ENCODE results near the gene CRMP1. TPM values are rescaled to one million over a fixed set of nuclear protein-coding genes. Genes with fewer than 3 reads are reported as not detected.

The CRMP1 gene
- total RNA-seq, 1 experiment from 2014 or later: 106 TPM

- Histone ChIP-seq H3K4me3 (ENCODE audit: insufficient read depth, low read depth, low read length) (no peak overlapping the region), H3K27me3 (ENCODE audit: control insufficient read depth, insufficient read depth, low read length) (no peaks in the 10 kb centered on the region), H3K36me3 (replicated peaks; ENCODE audit: control insufficient read depth, insufficient read depth, low read length) (peaks cover 3% of the 10 kb centered on the region)
- no peak for DNase-seq
These were observed 109.4 kb downstream of the CRMP1 start for GRCh38 chr4:5783486-5783885.

DNA sequence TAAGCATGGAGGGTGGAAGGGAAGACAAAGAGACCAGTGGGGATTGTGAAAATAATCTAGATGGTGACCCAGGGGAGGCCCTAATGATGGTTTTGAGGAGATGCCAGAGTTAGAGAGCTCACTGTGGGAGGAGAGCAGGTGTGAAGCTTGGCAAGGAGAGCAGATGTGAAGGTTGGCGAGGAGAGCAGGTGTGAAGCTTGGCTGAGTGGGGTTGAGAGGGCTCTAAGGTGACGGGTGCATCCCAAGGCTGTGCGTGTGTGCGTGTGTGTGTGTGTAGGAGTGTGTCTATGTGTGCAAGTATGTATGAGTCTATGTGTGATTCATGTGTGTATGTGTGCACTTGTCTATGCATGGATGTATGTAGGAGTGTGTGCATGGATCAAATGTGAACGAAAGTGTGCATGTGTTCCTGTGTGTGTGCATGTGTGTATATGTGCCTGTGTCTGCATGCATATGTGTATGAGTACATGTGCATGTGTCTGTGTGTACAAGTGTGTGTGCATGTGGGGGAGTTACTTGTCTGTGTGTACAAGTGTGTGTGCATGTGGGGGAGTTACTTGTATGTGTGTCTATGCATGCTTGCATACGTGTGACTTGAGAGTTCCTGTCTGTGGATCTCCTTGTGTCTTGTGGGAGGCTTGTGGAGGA is 109.9 kb downstream of the CRMP1 start:
- DNase-seq: no peak
- no peaks in the 10 kb centered on the region for H3K27me3 ChIP-seq (ENCODE audit: control insufficient read depth, insufficient read depth, low read length)

DNA sequence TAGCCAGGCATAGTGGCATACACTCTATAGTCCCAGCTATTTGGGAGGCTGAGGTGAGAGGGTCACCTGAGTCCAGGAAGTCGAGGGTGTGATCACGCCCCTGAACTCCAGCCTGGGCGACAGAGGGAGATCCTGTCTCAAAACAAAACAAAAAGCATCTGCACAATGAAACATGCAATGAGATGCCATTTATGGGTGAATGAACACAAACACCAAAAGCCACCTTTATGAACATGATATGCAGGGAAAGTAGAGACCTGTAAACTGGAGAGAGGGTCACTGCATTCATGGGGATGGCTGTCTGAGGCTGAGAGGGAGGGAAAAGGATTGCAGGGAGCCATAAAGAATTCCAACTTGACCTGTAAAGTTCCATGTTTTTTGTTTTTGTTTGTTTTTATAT is 111.2 kb downstream of the CRMP1 start:
- H3K4me3 ChIP-seq (ENCODE audit: insufficient read depth, low read depth, low read length): no peak overlapping the region
- peaks cover 2% of the 10 kb centered on the region for H3K36me3 ChIP-seq (replicated peaks; ENCODE audit: control insufficient read depth, insufficient read depth, low read length)
- no peaks in the 10 kb centered on the region for H3K27me3 ChIP-seq (ENCODE audit: control insufficient read depth, insufficient read depth, low read length)
- no peak for DNase-seq

More for the DNA sequence above, 109.9 kb downstream of the CRMP1 start:
- peaks cover 3% of the 10 kb centered on the region for H3K36me3 ChIP-seq (replicated peaks; ENCODE audit: control insufficient read depth, insufficient read depth, low read length)
- no peak overlapping the region for H3K4me3 ChIP-seq (ENCODE audit: insufficient read depth, low read depth, low read length)

DNA sequence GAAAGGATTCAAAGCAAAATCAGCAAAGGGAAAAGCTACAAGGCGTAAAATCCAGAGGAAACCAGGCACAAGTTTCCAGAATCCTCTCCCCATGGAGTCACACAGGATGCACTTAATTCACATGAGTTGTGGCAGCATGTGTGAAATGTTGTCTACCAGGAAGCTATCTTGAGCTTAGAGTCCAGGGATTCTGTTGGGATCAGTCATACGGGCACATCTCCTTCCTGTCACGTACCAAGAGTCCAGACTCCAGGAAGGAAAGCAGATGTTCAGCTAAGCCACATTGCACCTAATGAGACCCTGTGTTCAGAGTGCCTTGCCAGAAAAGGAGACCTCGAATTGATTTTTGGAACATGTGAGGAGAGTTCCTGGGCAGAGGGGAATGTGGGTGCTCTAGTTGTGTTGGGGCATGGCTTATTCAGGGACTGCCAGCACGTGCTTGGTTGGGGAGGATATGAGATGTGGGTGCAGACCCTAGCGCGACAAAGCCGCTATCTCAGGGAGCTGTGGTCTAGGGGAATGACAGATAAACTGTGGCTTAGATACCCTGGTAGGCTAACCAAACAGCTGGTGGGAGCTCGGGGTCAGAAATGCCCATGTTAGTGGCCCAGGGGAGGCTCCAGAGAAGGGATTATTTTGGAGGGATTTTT is 111.9 kb downstream of the CRMP1 start:
- DNase-seq: no peak
- Histone ChIP-seq H3K27me3 (ENCODE audit: control insufficient read depth, insufficient read depth, low read length) (no peaks in the 10 kb centered on the region), H3K36me3 (replicated peaks; ENCODE audit: control insufficient read depth, insufficient read depth, low read length) (peaks cover 2% of the 10 kb centered on the region), H3K4me3 (ENCODE audit: insufficient read depth, low read depth, low read length) (no peak overlapping the region)

GRCh38 chr4:5776510-5776909 is 116.4 kb downstream of the CRMP1 start:
- H3K36me3 ChIP-seq (replicated peaks; ENCODE audit: control insufficient read depth, insufficient read depth, low read length): no peaks in the 10 kb centered on the region; the same call in 1 of the 2 replicates
- no peak for DNase-seq
- H3K4me3 ChIP-seq (ENCODE audit: insufficient read depth, low read depth, low read length): no peak overlapping the region
- no peaks in the 10 kb centered on the region for H3K27me3 ChIP-seq (ENCODE audit: control insufficient read depth, insufficient read depth, low read length)

DNA sequence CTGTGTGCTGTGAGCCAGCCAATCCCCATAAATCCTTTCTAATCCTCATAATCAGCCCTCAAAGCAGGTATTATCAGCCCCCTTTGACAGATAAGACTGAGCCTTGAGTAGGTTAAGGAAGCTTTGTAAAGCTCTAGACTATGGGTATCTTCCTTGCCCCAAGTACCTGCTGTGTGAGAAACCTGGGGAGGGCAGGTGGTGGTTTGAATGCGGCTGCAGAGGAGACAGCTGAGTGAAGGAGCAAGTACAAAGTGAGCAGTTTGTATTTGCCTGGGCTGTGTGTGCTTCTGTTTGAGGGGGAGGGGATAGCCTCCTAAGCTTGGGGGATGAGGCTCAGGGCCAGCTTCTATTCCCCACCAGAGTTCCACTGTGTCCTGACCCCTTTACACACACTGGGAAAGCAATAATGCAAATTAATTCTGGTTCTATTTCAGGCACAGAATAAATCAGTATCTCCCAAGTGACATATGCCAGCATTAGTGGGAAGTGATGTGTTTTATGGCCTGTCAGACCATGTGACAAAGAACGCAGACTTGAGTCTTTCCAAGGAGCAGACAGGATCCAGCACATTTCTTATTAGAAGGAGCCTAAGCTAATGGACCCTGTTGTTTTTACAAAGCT is 118.4 kb downstream of the CRMP1 start:
- H3K27me3 ChIP-seq (ENCODE audit: control insufficient read depth, insufficient read depth, low read length): no peaks in the 10 kb centered on the region
- DNase-seq: no peak
- no peaks in the 10 kb centered on the region; the same call in 1 of the 2 replicates for H3K36me3 ChIP-seq (replicated peaks; ENCODE audit: control insufficient read depth, insufficient read depth, low read length)
- no peak overlapping the region for H3K4me3 ChIP-seq (ENCODE audit: insufficient read depth, low read depth, low read length)

DNA sequence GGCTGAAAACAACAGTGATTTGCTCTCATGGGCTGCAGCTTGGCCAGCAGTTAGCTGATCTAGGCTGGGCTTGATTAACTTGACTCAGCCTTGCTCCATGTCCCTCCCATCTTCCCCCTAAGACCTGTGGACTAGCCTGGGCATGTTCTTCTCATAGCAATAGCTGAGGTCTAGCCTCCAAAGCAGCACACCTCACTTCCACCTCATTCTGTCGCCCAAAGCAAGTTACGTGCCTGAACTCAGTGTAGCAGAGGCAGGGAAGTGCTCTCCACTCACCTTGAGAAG is 119.7 kb downstream of the CRMP1 start:
- H3K36me3 ChIP-seq (replicated peaks; ENCODE audit: control insufficient read depth, insufficient read depth, low read length): no peaks in the 10 kb centered on the region; the same call in 1 of the 2 replicates
- no peak for DNase-seq
- no peak overlapping the region for H3K4me3 ChIP-seq (ENCODE audit: insufficient read depth, low read depth, low read length)
- H3K27me3 ChIP-seq (ENCODE audit: control insufficient read depth, insufficient read depth, low read length): no peaks in the 10 kb centered on the region

GRCh38 chr4:5772528-5773270 is 120.2 kb downstream of the CRMP1 start:
- DNase-seq: no peak
- Histone ChIP-seq H3K36me3 (replicated peaks; ENCODE audit: control insufficient read depth, insufficient read depth, low read length) (no peaks in the 10 kb centered on the region; the same call in 1 of the 2 replicates), H3K4me3 (ENCODE audit: insufficient read depth, low read depth, low read length) (no peak overlapping the region)

More at GRCh38 chr4:5772528-5773270, 120.2 kb downstream of the CRMP1 start:
- H3K27me3 ChIP-seq (ENCODE audit: control insufficient read depth, insufficient read depth, low read length): no peaks in the 10 kb centered on the region

Other genes starting within 250 kb of the CRMP1 start
- gene EVC2, start 184.5 kb downstream of the CRMP1 start, total RNA-seq (2014; rRNA removed; shearing (Covaris generic)): 6.2 and 7.5 TPM in 2 replicates
- 4.5 and 15.4 TPM in 2 replicates for gene EVC, start 181.9 kb downstream of the CRMP1 start, total RNA-seq (2014; rRNA removed; shearing (Covaris generic))
- gene C4orf50, start 125.3 kb upstream of the CRMP1 start, total RNA-seq (2014; rRNA removed; shearing (Covaris generic)): 0.10 and 0.11 TPM in 2 replicates

Data from H7 (cell line).